ENCODE results near the gene SYCP2. TPM values are rescaled to one million over a fixed set of nuclear protein-coding genes. Genes with fewer than 3 reads are reported as not detected.
A peak's percentile ranks its signal among the peaks of the same experiment; 100 is the strongest.

SYCP2 gene
- total RNA-seq, 1 experiment from 2014 or later = 1.8 TPM

DNA sequence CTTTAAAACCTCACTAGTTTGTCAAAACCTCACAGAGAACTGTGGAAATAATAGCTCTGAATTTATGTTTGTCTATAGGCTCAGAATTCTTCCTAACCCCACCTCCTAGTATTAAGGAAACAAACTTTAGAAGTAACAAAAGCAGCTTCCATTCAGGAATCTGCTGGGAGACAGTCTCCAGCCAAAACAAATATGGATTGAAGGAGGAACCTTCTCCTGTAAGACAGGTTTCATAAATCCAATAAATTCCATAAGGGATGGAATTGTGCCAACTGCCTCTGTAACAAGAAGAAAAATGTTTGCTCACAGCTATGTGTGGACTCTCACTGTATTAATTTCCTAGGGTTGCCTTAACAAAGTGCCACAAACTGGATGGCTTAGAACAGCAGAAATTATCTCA lies 7.5 kb downstream of the SYCP2 start:
- H3K9me3 ChIP-seq (ENCODE audit: low read length) = no peaks in the 10 kb centered on the region
- H3F3A ChIP-seq (ENCODE audit: low read length, unreplicated experiment) = no peaks in the 10 kb centered on the region
- H2AFZ ChIP-seq (ENCODE audit: low read length) = no peak overlapping the region
- H3K27ac ChIP-seq (ENCODE audit: low read length) = peak overlapping the region; percentile 23
- no peaks in the 10 kb centered on the region for H3K79me2 ChIP-seq (ENCODE audit: low read length)
- H3K36me3 ChIP-seq (ENCODE audit: low read depth, low read length) = no peaks in the 10 kb centered on the region
- H3K4me3 ChIP-seq (ENCODE audit: low read length) = peak overlapping the region; percentile 1; the same call in 1 of the 2 replicates
- ChIA-PET CTCF (interaction anchor here (0.8 to 1.0 kb wide), 3 partner anchors 8 to 14 kb away, joined by 4 to 10 read pairs (median 10); partner anchors contain the start of genes FAM217B, PPP1R3D and SYCP2), POLR2A (ENCODE audit: unreplicated experiment) (interaction anchor here (0.6 to 0.9 kb wide), 2 partner anchors 14 to 867 kb away, joined by 5 read pairs; partner anchors contain the start of genes FAM217B and PPP1R3D)
- intact Hi-C loops (cut with micrococcal nuclease) = loop anchor here (1.0 to 5.0 kb wide), 3 partner anchors 24 to 144 kb away; no protein-coding TSS in a partner anchor
- ATAC-seq (peak; percentile 94), DNase-seq (peak; percentile 97)
- H3K9me2 ChIP-seq (replicated peaks; ENCODE audit: low read length) = no peaks in the 10 kb centered on the region
- peak overlapping the region; percentile 44 for H3K4me2 ChIP-seq (ENCODE audit: low read length)
- no peaks in the 10 kb centered on the region for H4K20me1 ChIP-seq (ENCODE audit: low read length)
- no peak overlapping the region for H3K9ac ChIP-seq (ENCODE audit: low read length)
- H3K4me1 ChIP-seq (ENCODE audit: insufficient read depth, low read length) = peaks cover 32% of the 10 kb centered on the region
- no TSS peak for BruUV-seq (replicated peaks)
- TF ChIP-seq, protein P1, sequence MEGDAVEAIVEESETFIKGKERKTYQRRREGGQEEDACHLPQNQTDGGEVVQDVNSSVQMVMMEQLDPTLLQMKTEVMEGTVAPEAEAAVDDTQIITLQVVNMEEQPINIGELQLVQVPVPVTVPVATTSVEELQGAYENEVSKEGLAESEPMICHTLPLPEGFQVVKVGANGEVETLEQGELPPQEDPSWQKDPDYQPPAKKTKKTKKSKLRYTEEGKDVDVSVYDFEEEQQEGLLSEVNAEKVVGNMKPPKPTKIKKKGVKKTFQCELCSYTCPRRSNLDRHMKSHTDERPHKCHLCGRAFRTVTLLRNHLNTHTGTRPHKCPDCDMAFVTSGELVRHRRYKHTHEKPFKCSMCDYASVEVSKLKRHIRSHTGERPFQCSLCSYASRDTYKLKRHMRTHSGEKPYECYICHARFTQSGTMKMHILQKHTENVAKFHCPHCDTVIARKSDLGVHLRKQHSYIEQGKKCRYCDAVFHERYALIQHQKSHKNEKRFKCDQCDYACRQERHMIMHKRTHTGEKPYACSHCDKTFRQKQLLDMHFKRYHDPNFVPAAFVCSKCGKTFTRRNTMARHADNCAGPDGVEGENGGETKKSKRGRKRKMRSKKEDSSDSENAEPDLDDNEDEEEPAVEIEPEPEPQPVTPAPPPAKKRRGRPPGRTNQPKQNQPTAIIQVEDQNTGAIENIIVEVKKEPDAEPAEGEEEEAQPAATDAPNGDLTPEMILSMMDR (conservative IDR thresholded peaks at IDR 0.05; ENCODE audit: low read depth, low read length) = no peak
- TF ChIP-seq EZH2 (IDR thresholded peaks at IDR 0.05; ENCODE audit: low read length, unreplicated experiment) (no peak), EZH2phosphoT487 (IDR thresholded peaks at IDR 0.05; ENCODE audit: borderline replicate concordance, low read length) (no peak)
- no peaks in the 10 kb centered on the region for H3K27me3 ChIP-seq (ENCODE audit: low read length)

DNA sequence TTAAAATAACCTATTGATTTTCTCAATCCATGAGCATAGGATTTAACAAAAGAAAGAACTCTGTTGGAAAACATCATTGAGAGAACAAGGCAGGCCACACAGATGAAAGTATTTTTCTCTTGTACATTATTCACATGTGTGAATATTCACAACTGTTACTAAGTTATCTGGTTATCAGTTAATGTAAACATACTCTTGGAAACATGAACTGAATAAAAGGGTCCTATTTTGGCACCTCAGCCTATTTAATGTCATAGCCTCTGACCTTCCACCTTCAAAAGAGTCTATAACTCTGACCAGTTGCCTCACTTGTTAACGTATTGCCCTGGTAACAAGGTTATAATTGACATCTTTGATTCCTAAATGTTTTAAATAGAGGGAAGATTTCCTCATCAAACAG lies 8.1 kb downstream of the SYCP2 start:
- H3K4me2 ChIP-seq (ENCODE audit: low read length) = peak overlapping the region; percentile 44
- peak overlapping the region; percentile 1; the same call in 1 of the 2 replicates for H3K4me3 ChIP-seq (ENCODE audit: low read length)
- TSS peak; percentile 39 for BruUV-seq (replicated peaks)
- H3K4me1 ChIP-seq (ENCODE audit: insufficient read depth, low read length) = peaks cover 38% of the 10 kb centered on the region
- no peaks in the 10 kb centered on the region for H3K79me2 ChIP-seq (ENCODE audit: low read length)
- TF ChIP-seq EZH2 (IDR thresholded peaks at IDR 0.05; ENCODE audit: low read length, unreplicated experiment) (no peak), EZH2phosphoT487 (IDR thresholded peaks at IDR 0.05; ENCODE audit: borderline replicate concordance, low read length) (no peak)
- TF ChIP-seq, protein P1 (conservative IDR thresholded peaks at IDR 0.05; ENCODE audit: low read depth, low read length) = no peak
- no peaks in the 10 kb centered on the region for H3K9me2 ChIP-seq (replicated peaks; ENCODE audit: low read length)
- no peak for DNase-seq
- H3K27ac ChIP-seq (ENCODE audit: low read length) = peak overlapping the region; percentile 23
- POLR2A ChIA-PET (ENCODE audit: unreplicated experiment) = interaction anchor here (0.9 kb wide), 1 partner anchor 15 kb away, joined by 5 read pairs; the partner anchor contains the start of genes FAM217B and PPP1R3D
- CTCF ChIA-PET = interaction anchor here (0.8 to 1.0 kb wide), 3 partner anchors 9 to 15 kb away, joined by 4 to 10 read pairs (median 10); partner anchors contain the start of genes FAM217B, PPP1R3D and SYCP2
- intact Hi-C loops (cut with micrococcal nuclease) = loop anchor here (5.0 kb wide), 1 partner anchor 143 kb away; no protein-coding TSS in a partner anchor
- no peak overlapping the region for H3K9ac ChIP-seq (ENCODE audit: low read length)
- H3K36me3 ChIP-seq (ENCODE audit: low read depth, low read length) = no peaks in the 10 kb centered on the region
- no peak for ATAC-seq
- H3F3A ChIP-seq (ENCODE audit: low read length, unreplicated experiment) = no peaks in the 10 kb centered on the region
- H3K27me3 ChIP-seq (ENCODE audit: low read length) = no peaks in the 10 kb centered on the region
- no peaks in the 10 kb centered on the region for H4K20me1 ChIP-seq (ENCODE audit: low read length)
- H3K9me3 ChIP-seq (ENCODE audit: low read length) = no peaks in the 10 kb centered on the region
- H2AFZ ChIP-seq (ENCODE audit: low read length) = no peak overlapping the region

DNA sequence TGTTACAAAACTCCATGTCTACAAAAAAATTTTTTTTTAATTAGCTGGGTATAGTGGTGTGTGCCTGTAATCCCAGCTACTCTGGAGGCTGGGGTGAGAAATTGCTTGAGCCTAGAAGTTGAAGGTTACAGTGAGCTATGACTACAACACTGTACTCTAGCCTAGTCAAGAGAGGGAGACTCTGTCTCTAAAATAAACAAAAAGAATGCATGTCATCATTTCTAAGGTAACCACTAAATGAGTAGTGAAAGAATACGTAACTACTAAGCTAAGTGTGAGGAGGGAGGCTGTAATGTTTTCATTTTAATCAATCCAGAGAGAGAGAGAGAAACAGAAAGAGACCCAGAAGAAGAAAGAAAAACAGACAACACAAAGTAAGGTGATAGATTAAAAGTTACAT lies 9.9 kb downstream of the SYCP2 start:
- intact Hi-C loops (cut with micrococcal nuclease) = no loop called here
- no peaks in the 10 kb centered on the region for H3K9me2 ChIP-seq (replicated peaks; ENCODE audit: low read length)
- H3K9me3 ChIP-seq (ENCODE audit: low read length) = no peaks in the 10 kb centered on the region

More for the DNA sequence above, 9.9 kb downstream of the SYCP2 start:
- H3K79me2 ChIP-seq (ENCODE audit: low read length) = no peaks in the 10 kb centered on the region
- no peaks in the 10 kb centered on the region for H3K36me3 ChIP-seq (ENCODE audit: low read depth, low read length)
- H4K20me1 ChIP-seq (ENCODE audit: low read length) = no peaks in the 10 kb centered on the region
- no peak overlapping the region for H3K4me3 ChIP-seq (ENCODE audit: low read length)
- no peaks in the 10 kb centered on the region for H3F3A ChIP-seq (ENCODE audit: low read length, unreplicated experiment)
- CTCF ChIA-PET = no interaction called here
- H3K9ac ChIP-seq (ENCODE audit: low read length) = no peak overlapping the region
- POLR2A ChIA-PET (ENCODE audit: unreplicated experiment) = no interaction called here
- H3K4me2 ChIP-seq (ENCODE audit: low read length) = no peak overlapping the region
- no TSS peak for BruUV-seq (replicated peaks)
- TF ChIP-seq, protein P1 (conservative IDR thresholded peaks at IDR 0.05; ENCODE audit: low read depth, low read length) = no peak
- TF ChIP-seq EZH2phosphoT487 (IDR thresholded peaks at IDR 0.05; ENCODE audit: borderline replicate concordance, low read length) (no peak), EZH2 (IDR thresholded peaks at IDR 0.05; ENCODE audit: low read length, unreplicated experiment) (no peak)
- no peak overlapping the region for H3K27ac ChIP-seq (ENCODE audit: low read length)
- no peaks in the 10 kb centered on the region for H3K27me3 ChIP-seq (ENCODE audit: low read length)
- peaks cover 40% of the 10 kb centered on the region for H3K4me1 ChIP-seq (ENCODE audit: insufficient read depth, low read length)
- DNase-seq (peak; percentile 20), ATAC-seq (no peak)
- no peak overlapping the region for H2AFZ ChIP-seq (ENCODE audit: low read length)

Data from PC-3 (cell line).